Colonic mucosa (tissue), 4 donors: ENCODE measurements around the gene ERCC2. TPM values are rescaled to one million over a fixed set of nuclear protein-coding genes. Genes with fewer than 3 reads are reported as not detected.

Experiments used
- DNase-seq: peaks from one replicate; pipeline ENCODE4 v3.0.0-alpha.2; 2020
- H3K27ac ChIP-seq: fragments of 200-600 bp; one replicate; pipeline ENCODE4 v1.8.0; 2021
- H3K27me3 ChIP-seq: fragments of 200-600 bp; one replicate; pipeline ENCODE4 v1.8.0; 2021
- H3K36me3 ChIP-seq: fragments of 200-600 bp; one replicate; pipeline ENCODE4 v1.8.0; 2021
- H3K4me1 ChIP-seq: fragments of 200-600 bp; one replicate; pipeline ENCODE4 v1.8.0; 2021; ENCODE audit warnings: mild to moderate bottlenecking
- H3K4me3 ChIP-seq: fragments of 200-600 bp; one replicate; pipeline ENCODE4 v1.8.0; 2021
- H3K9ac ChIP-seq, 2 donors: one replicate each; pipeline ENCODE4 v1.7.0; 2013; ENCODE audit warnings: control low read depth in 2 of 2, low read depth in 2 of 2, low read length in 2 of 2
- H3K9me3 ChIP-seq: fragments of 200-600 bp; one replicate; pipeline ENCODE4 v1.8.0; 2021
- CTCF ChIP-seq: fragments of 200-600 bp; IDR thresholded peaks from one replicate; pipeline ENCODE4 v1.8.0; 2022; ENCODE audit warnings: antibody characterized with exemption, mild to moderate bottlenecking
- intact Hi-C: fragments of 100-400 bp; cut with DNase I; formaldehyde crosslinking; loops from one replicate; pipeline ENCODE4 v1.14.1; 2022
- total RNA-seq, 2 donors: library from RNA; stranded (reverse); fragmentation: NEBNext Ultra II Directional in 1 of 2; extraction: Animal tissue kit (Norgen Biotek cat#: 25700) in 1 of 2; gene quantifications; one replicate each; pipeline ENCODE4 v1.2.1, GENCODE V29; 2021
- donor health status: healthy.
- donor health status: DM: no; HTN: no; CAD: no.
- donor health status: DM: no; HTN: no; CAD: no.

The ERCC2 gene
- total RNA-seq, 2 donors from 2014 or later = 12.7 to 17.4 TPM

GRCh38 chr19:45356760-45357444 lies 13.5 kb downstream of the ERCC2 start:
- Histone ChIP-seq H3K4me3 (no peak overlapping the region), H3K4me1 (no peaks in the 10 kb centered on the region), H3K36me3 (no peaks in the 10 kb centered on the region), H3K27ac (no peak overlapping the region), H3K27me3 (no peaks in the 10 kb centered on the region), H3K9ac (no peak overlapping the region), H3K9me3 (no peaks in the 10 kb centered on the region)
- TF ChIP-seq CTCF = no peak
- intact Hi-C loops = no loop called here
- DNase-seq = no peak

GRCh38 chr19:45355910-45356309 lies 14.5 kb downstream of the ERCC2 start:
- intact Hi-C loops = no loop called here
- Histone ChIP-seq H3K9me3 (no peaks in the 10 kb centered on the region), H3K4me3 (no peak overlapping the region), H3K27me3 (no peaks in the 10 kb centered on the region), H3K4me1 (no peaks in the 10 kb centered on the region), H3K9ac (no peak overlapping the region), H3K27ac (no peak overlapping the region), H3K36me3 (no peaks in the 10 kb centered on the region)
- no peak for DNase-seq
- no peak for TF ChIP-seq CTCF

- no peaks in the 10 kb centered on the region for H3K4me1 ChIP-seq
- H3K27me3 ChIP-seq = no peaks in the 10 kb centered on the region
- no peak overlapping the region for H3K4me3 ChIP-seq
- H3K36me3 ChIP-seq = no peaks in the 10 kb centered on the region
- TF ChIP-seq CTCF = no peak
- intact Hi-C loops = no loop called here
- DNase-seq = no peak
- no peaks in the 10 kb centered on the region for H3K9me3 ChIP-seq
- H3K27ac ChIP-seq = no peak overlapping the region
- H3K9ac ChIP-seq = no peak overlapping the region
These were observed 15.0 kb downstream of the ERCC2 start for GRCh38 chr19:45355402-45355801.

GRCh38 chr19:45354241-45354842 lies 16.0 kb downstream of the ERCC2 start:
- Histone ChIP-seq H3K9me3 (no peaks in the 10 kb centered on the region), H3K36me3 (no peaks in the 10 kb centered on the region), H3K9ac (no peak overlapping the region), H3K27me3 (no peaks in the 10 kb centered on the region), H3K27ac (no peak overlapping the region), H3K4me1 (no peaks in the 10 kb centered on the region), H3K4me3 (no peak overlapping the region)
- no peak for DNase-seq
- intact Hi-C loops = no loop called here
- no peak for TF ChIP-seq CTCF

- DNase-seq = no peak
- Histone ChIP-seq H3K4me1 (no peaks in the 10 kb centered on the region), H3K27me3 (no peaks in the 10 kb centered on the region), H3K36me3 (no peaks in the 10 kb centered on the region), H3K9ac (no peak overlapping the region), H3K4me3 (no peak overlapping the region), H3K9me3 (no peaks in the 10 kb centered on the region), H3K27ac (no peak overlapping the region)
- intact Hi-C loops = no loop called here
- no peak for TF ChIP-seq CTCF
These were observed 17.2 kb downstream of the ERCC2 start for GRCh38 chr19:45352914-45353796.
